ENCODE measurements around the gene APLN.

APLN gene

GRCh38 chrX:129599499-129599898 lies 55.3 kb downstream of the APLN start:
- DNase-seq (ENCODE audit: low read depth, low spot score), result no peak

GRCh38 chrX:129597905-129598304 lies 56.9 kb downstream of the APLN start:
- no peak for DNase-seq (ENCODE audit: low read depth, low spot score)

GRCh38 chrX:129596077-129596476 lies 58.7 kb downstream of the APLN start:
- DNase-seq (ENCODE audit: low read depth, low spot score), result peak; percentile 51
